ENCODE data around the gene NFAM1. TPM values are rescaled to one million over a fixed set of nuclear protein-coding genes. Genes with fewer than 3 reads are reported as not detected.

Gene NFAM1
- total and polyA plus RNA-seq, 7 donors, result 1.2 to 3.1 (median 2.3) TPM

DNA sequence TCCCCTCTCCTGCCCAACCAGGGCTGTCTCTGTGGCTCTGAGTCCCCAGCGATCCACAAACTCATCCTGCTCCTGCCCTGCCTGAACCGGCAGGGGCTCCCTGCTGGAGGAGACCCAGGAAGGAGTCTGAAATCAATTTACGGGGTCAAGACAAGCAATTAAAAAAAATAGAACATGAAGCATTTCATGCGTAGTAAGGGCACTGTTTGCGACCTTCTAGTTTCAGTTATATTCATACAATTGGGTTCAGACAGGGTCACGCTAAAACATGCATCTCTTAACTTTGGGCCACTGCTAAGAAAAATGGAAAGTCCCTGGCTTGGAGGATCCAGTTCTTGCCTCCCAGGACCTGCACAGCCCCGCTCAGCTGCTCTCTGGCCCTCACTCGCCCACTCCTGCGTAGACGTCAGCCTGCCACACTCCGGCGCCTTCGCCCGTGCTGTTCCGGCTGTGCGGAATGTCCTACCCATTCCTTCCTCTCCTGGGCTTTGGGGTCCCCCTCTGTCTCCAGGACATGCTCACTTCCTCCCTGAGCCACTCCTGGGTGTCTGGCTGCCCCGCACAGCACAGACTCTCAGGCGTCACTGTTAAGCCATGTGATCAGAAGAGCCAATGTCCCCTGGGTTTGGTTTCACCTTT is 12.8 kb downstream of the NFAM1 start:
- H3K4me3 ChIP-seq, result no peak overlapping the region
- 77 to 89% methylated on average over 18 of the region's 18 CpGs for WGBS, 2 donors
- no peak overlapping the region for H3K27ac ChIP-seq
- H3K9me3 ChIP-seq, result no peaks in the 10 kb centered on the region
- no peaks in the 10 kb centered on the region for H3K36me3 ChIP-seq
- DNase-seq, result no peak
- intact Hi-C loops (cut with DNase I), result no loop called here
- no peaks in the 10 kb centered on the region for H3K4me1 ChIP-seq
- TF ChIP-seq POLR2A (IDR thresholded peaks at IDR 0.05), result no peak
- TF ChIP-seq POLR2AphosphoS5 (IDR thresholded peaks at IDR 0.05), result no peak
- no peak for TF ChIP-seq EP300 (IDR thresholded peaks at IDR 0.05)
- TF ChIP-seq, protein P1, sequence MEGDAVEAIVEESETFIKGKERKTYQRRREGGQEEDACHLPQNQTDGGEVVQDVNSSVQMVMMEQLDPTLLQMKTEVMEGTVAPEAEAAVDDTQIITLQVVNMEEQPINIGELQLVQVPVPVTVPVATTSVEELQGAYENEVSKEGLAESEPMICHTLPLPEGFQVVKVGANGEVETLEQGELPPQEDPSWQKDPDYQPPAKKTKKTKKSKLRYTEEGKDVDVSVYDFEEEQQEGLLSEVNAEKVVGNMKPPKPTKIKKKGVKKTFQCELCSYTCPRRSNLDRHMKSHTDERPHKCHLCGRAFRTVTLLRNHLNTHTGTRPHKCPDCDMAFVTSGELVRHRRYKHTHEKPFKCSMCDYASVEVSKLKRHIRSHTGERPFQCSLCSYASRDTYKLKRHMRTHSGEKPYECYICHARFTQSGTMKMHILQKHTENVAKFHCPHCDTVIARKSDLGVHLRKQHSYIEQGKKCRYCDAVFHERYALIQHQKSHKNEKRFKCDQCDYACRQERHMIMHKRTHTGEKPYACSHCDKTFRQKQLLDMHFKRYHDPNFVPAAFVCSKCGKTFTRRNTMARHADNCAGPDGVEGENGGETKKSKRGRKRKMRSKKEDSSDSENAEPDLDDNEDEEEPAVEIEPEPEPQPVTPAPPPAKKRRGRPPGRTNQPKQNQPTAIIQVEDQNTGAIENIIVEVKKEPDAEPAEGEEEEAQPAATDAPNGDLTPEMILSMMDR (IDR thresholded peaks at IDR 0.05), result no peak
- H3K27me3 ChIP-seq, result no peaks in the 10 kb centered on the region

DNA sequence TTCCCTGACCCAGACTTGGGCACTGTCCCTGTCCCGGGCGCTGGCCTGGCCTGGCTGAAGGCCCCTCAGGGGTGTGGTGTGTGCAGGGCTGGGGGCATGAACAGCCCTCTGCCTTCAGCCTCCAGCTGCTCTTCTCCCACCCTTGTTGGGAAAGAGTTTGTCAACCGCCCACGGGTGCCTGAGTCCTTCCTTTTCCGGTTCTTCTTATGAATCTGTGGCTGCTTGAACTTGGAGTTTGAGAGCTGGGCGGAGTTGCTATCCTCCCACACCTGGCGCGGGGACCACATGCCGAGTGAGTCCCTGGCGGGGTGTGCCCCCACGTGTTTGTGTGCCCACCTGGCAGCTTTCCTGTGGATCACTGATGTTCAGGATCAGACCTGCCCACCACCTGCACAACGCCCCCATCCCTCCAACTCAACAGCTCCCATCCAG is 13.4 kb downstream of the NFAM1 start:
- DNase-seq, result no peak
- WGBS, 2 donors, result 75 to 78% methylated on average over 12 of the region's 12 CpGs
- TF ChIP-seq POLR2A (IDR thresholded peaks at IDR 0.05), result no peak
- TF ChIP-seq, protein P1 (IDR thresholded peaks at IDR 0.05), result no peak
- TF ChIP-seq EP300 (IDR thresholded peaks at IDR 0.05), result no peak
- no peak for TF ChIP-seq POLR2AphosphoS5 (IDR thresholded peaks at IDR 0.05)
- Histone ChIP-seq H3K27ac (no peak overlapping the region), H3K9me3 (no peaks in the 10 kb centered on the region), H3K4me1 (no peaks in the 10 kb centered on the region), H3K27me3 (no peaks in the 10 kb centered on the region), H3K4me3 (no peak overlapping the region), H3K36me3 (no peaks in the 10 kb centered on the region)
- intact Hi-C loops (cut with DNase I), result no loop called here

DNA sequence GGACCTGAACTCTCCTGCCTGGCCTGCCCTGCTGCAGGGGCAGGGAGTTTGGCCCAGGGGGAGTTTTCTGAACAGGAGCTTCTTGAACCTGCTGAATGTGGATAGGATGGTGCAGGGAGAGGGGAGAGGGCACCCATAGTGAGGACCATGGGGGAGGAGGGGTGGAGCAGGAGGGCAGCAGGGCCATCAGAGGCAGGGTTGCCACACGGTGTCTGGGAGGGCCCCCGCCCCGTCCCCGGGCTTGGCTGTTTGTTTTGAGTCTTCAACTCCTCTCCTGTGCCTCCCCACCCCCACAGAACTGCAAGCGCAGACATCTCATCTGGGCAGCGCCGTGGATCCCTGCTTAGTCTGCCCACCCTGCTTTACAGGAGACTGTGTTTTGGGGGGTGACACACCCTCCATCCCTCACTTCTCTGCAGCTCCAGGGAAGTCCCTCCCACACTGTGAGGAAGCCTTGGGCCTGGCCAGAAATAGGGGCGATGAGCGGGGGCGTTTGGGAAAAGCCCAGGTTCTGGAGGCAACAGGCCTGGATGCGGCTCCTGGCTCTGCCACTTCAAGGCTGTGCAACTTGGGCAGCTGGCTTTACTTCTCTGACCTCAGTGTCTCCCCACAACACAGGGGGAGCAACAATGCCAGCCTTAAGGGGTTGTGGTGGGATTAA is 14.4 kb downstream of the NFAM1 start:
- H3K4me1 ChIP-seq, result peaks cover 0 to 6% (median 6%) of the 10 kb centered on the region in 4 donors
- H3K27ac ChIP-seq, result no peak overlapping the region
- no peaks in the 10 kb centered on the region for H3K9me3 ChIP-seq
- TF ChIP-seq EP300 (IDR thresholded peaks at IDR 0.05) (no peak), POLR2AphosphoS5 (IDR thresholded peaks at IDR 0.05) (no peak)
- H3K27me3 ChIP-seq, result no peaks in the 10 kb centered on the region
- no peak overlapping the region for H3K4me3 ChIP-seq
- intact Hi-C loops (cut with DNase I), result no loop called here
- DNase-seq, result no peak
- H3K36me3 ChIP-seq, result no peaks in the 10 kb centered on the region
- WGBS, 2 donors, result 73 to 83% methylated on average over 11 of the region's 11 CpGs

DNA sequence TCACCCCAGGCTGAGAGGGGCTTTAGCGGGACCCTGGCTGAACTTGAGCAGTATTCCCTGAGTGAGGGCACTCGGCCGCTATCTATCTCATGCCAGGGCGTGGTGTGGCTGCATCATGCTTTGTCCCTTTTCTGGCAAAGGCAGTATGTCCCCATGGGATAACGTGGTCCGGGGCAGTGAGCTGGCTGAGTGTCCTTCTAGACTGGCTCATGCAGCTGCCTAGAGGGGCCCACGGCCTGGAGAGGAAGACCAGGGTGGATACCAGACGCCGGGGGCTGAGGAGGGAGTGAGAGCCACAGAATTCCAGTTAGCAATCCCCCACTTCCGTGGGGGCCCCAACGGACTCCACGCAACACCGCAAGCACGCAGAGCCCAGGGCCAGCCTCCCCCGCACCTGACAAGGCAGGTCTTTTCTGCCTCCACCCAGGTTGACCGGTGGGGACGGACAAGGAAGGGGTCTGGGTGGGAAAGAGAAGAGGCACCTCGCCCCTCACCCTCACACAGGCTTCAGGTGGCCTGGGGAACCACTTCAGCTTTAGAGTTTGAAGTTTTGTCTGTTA is 15.5 kb downstream of the NFAM1 start:
- WGBS, 2 donors, result 92 to 94% methylated on average over 18 of the region's 18 CpGs
- H3K4me3 ChIP-seq, result no peak overlapping the region
- H3K4me1 ChIP-seq, result peaks cover 0 to 13% (median 11%) of the 10 kb centered on the region in 4 donors
- intact Hi-C loops (cut with DNase I), result no loop called here
- no peaks in the 10 kb centered on the region for H3K9me3 ChIP-seq
- H3K27me3 ChIP-seq, result no peaks in the 10 kb centered on the region
- H3K27ac ChIP-seq, result no peak overlapping the region
- TF ChIP-seq POLR2A (IDR thresholded peaks at IDR 0.05), result no peak
- TF ChIP-seq, protein P1 (IDR thresholded peaks at IDR 0.05), result no peak
- no peak for TF ChIP-seq POLR2AphosphoS5 (IDR thresholded peaks at IDR 0.05)
- no peak for TF ChIP-seq EP300 (IDR thresholded peaks at IDR 0.05)
- no peaks in the 10 kb centered on the region for H3K36me3 ChIP-seq
- no peak for DNase-seq

DNA sequence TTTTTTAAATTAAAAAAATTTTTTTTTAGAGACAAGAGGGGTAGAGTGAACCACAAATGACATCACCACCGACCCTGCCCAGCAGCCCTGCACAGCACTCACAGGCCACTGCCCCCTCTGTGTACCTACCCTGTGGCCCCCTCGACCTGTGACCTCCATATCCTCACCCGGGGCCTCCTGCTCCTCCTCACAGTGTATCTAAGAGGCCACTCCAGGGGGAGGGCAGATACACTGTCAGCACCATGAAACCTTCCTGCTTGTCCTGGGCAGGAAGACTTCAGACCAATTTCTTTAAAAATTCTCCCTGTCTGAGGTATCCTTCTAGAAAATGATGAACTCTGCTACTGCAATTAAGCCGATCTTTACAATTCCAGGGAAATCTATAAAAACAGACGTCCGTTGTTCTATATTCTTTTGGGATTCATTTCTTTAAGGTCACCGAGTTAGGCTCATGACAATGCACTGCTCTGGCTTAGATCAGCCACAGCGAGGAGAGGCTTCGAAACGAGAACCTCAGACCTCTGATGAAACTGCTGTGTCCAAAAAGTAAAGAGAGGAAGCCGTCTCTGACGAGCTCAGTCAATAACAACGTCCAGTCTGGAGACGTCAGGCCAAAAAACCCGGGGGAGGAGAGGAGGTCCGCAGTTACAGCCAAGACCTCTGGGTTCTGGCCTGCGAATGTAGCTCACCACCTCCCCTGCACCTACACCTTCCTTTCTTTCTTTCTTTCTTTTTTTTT is 17.5 kb downstream of the NFAM1 start:
- H3K4me3 ChIP-seq, result no peak overlapping the region
- intact Hi-C loops (cut with DNase I), result no loop called here
- TF ChIP-seq EP300 (IDR thresholded peaks at IDR 0.05) (no peak), POLR2A (IDR thresholded peaks at IDR 0.05) (no peak), POLR2AphosphoS5 (IDR thresholded peaks at IDR 0.05) (no peak)
- TF ChIP-seq, protein P1 (IDR thresholded peaks at IDR 0.05), result no peak
- H3K36me3 ChIP-seq, result no peaks in the 10 kb centered on the region
- no peaks in the 10 kb centered on the region for H3K27me3 ChIP-seq
- H3K9me3 ChIP-seq, result no peaks in the 10 kb centered on the region
- H3K4me1 ChIP-seq, result peaks cover 0 to 13% (median 11%) of the 10 kb centered on the region in 4 donors
- no peak overlapping the region for H3K27ac ChIP-seq
- 79 to 83% methylated on average over 17 of the region's 17 CpGs for WGBS, 2 donors
- no peak for DNase-seq

All from sigmoid colon (tissue), 7 donors.